ENCODE data around the gene DKKL1. TPM values are rescaled to one million over a fixed set of nuclear protein-coding genes. Genes with fewer than 3 reads are reported as not detected.

The DKKL1 gene
- total and polyA plus RNA-seq, 3 donors from 2014 or later = 145 to 487 (median 190) TPM

DNA sequence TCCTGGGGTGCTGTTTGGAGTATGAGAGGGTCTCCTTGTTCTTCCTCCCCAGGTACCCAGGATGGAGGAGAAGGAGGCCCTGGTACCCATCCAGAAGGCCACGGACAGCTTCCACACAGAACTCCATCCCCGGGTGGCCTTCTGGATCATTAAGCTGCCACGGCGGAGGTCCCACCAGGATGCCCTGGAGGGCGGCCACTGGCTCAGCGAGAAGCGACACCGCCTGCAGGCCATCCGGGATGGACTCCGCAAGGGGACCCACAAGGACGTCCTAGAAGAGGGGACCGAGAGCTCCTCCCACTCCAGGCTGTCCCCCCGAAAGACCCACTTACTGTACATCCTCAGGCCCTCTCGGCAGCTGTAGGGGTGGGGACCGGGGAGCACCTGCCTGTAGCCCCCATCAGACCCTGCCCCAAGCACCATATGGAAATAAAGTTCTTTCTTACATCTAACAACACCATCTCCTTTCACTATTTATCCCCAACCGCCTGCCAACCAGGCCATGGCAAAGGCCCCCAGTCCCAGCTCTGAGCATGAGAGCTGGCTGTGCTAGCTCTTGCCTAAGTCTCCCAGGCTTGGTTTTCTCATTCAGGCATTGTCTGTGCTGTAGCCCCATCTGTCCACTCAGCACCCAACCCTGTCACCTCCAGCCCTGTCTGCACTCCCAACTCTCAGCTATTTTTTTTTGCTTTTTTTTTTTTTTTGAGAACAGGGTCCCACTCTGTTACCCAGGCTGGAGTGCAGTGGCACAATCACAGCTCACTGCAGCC is 11.2 kb downstream of the DKKL1 start:
- intact Hi-C loops (cut with DNase I; ENCODE audit: low total_unique reads) = no loop called here
- no peak overlapping the region for H3K27ac ChIP-seq
- no peak for DNase-seq
- no peaks in the 10 kb centered on the region for H3K9me3 ChIP-seq
- no peaks in the 10 kb centered on the region for H3K4me1 ChIP-seq
- H3K4me3 ChIP-seq = no peak overlapping the region
- H3K27me3 ChIP-seq = no peaks in the 10 kb centered on the region
- no peaks in the 10 kb centered on the region for H3K36me3 ChIP-seq (ENCODE audit: low read depth, missing control alignments)
- TF ChIP-seq, protein P1, sequence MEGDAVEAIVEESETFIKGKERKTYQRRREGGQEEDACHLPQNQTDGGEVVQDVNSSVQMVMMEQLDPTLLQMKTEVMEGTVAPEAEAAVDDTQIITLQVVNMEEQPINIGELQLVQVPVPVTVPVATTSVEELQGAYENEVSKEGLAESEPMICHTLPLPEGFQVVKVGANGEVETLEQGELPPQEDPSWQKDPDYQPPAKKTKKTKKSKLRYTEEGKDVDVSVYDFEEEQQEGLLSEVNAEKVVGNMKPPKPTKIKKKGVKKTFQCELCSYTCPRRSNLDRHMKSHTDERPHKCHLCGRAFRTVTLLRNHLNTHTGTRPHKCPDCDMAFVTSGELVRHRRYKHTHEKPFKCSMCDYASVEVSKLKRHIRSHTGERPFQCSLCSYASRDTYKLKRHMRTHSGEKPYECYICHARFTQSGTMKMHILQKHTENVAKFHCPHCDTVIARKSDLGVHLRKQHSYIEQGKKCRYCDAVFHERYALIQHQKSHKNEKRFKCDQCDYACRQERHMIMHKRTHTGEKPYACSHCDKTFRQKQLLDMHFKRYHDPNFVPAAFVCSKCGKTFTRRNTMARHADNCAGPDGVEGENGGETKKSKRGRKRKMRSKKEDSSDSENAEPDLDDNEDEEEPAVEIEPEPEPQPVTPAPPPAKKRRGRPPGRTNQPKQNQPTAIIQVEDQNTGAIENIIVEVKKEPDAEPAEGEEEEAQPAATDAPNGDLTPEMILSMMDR (IDR thresholded peaks at IDR 0.05) = no peak
- no peak for TF ChIP-seq POLR2A (IDR thresholded peaks at IDR 0.05)
- WGBS, 2 donors = 90 to 94% methylated on average over 11 to 16 of the region's 16 CpGs

DNA sequence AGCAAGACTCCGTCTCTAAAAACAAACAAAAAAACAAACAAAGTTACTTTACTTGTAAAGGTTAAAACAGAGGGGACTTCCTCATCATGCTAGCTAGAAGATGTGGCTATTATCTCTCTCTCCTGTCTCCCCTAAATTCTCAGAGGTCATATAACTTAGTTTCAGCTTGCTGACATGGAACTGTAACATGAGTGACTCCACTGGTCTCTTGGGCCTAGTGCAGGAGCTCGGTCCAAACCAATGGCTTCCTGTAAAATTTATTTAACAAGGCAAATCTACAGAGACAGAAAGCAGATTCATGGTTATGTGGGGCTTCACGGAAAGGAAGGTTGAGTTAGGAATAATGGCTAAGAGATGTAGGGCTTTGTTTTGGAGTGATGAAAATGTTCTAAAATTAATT is 14.8 kb downstream of the DKKL1 start:
- WGBS, 2 donors = 85 to 92% methylated on average over 3 of the region's 3 CpGs
- Histone ChIP-seq H3K9me3 (no peaks in the 10 kb centered on the region), H3K4me1 (no peaks in the 10 kb centered on the region), H3K4me3 (no peak overlapping the region), H3K27ac (no peak overlapping the region), H3K36me3 (ENCODE audit: low read depth, missing control alignments) (no peaks in the 10 kb centered on the region), H3K27me3 (no peaks in the 10 kb centered on the region)
- no peak for DNase-seq
- intact Hi-C loops (cut with DNase I; ENCODE audit: low total_unique reads) = no loop called here
- TF ChIP-seq, protein P1 (IDR thresholded peaks at IDR 0.05) = no peak
- no peak for TF ChIP-seq POLR2A (IDR thresholded peaks at IDR 0.05)

DNA sequence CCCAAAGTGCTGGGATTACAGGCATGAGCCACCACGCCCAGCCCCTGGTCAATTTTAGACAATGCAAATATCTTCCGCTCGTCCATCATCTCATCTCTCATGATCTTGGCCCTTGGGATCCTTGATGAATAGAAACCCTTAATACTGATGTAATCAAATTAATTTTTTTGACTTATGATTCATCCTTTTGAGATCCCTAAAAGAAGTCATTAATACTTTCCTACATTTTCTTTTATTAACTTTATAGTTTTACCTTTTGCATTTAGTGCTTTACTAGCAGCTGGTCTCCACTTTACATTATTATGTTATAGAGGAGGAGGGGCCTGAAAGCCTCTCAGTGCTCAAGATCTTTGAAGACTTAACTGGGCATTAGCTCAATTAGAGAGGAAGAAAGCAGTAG is 16.7 kb downstream of the DKKL1 start:
- Histone ChIP-seq H3K36me3 (ENCODE audit: low read depth, missing control alignments) (no peaks in the 10 kb centered on the region), H3K27ac (no peak overlapping the region), H3K9me3 (no peaks in the 10 kb centered on the region), H3K4me1 (no peaks in the 10 kb centered on the region), H3K27me3 (no peaks in the 10 kb centered on the region), H3K4me3 (no peak overlapping the region)
- DNase-seq = no peak
- intact Hi-C loops (cut with DNase I; ENCODE audit: low total_unique reads) = no loop called here
- TF ChIP-seq POLR2A (IDR thresholded peaks at IDR 0.05) = no peak
- TF ChIP-seq, protein P1 (IDR thresholded peaks at IDR 0.05) = no peak
- 92 to 93% methylated on average over 3 of the region's 3 CpGs for WGBS, 2 donors

DNA sequence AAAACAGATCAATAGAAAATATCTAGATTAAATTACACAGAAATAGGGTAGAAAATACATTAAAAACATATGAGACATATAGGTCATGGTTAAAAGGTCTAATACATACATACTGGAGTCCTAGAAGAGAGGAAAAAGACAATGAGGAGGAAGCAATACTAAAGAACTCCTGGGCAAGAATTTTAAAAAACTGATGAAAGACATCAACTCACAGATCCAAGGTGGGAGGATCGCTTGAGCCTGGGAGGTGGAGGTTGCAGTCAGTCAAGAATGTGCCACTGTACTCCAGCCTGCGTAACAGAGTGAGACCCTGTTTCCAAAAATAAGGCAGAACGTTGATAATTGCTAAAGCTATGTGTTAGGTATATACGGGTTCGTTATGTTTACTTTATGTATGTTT is 19.0 kb downstream of the DKKL1 start:
- intact Hi-C loops (cut with DNase I; ENCODE audit: low total_unique reads) = no loop called here
- Histone ChIP-seq H3K4me3 (no peak overlapping the region), H3K27ac (no peak overlapping the region), H3K36me3 (ENCODE audit: low read depth, missing control alignments) (no peaks in the 10 kb centered on the region), H3K9me3 (no peaks in the 10 kb centered on the region), H3K27me3 (no peaks in the 10 kb centered on the region), H3K4me1 (no peaks in the 10 kb centered on the region)
- WGBS, 2 donors = 93% methylated on average over 5 of the region's 5 CpGs
- DNase-seq = no peak
- TF ChIP-seq, protein P1 (IDR thresholded peaks at IDR 0.05) = no peak
- no peak for TF ChIP-seq POLR2A (IDR thresholded peaks at IDR 0.05)

DNA sequence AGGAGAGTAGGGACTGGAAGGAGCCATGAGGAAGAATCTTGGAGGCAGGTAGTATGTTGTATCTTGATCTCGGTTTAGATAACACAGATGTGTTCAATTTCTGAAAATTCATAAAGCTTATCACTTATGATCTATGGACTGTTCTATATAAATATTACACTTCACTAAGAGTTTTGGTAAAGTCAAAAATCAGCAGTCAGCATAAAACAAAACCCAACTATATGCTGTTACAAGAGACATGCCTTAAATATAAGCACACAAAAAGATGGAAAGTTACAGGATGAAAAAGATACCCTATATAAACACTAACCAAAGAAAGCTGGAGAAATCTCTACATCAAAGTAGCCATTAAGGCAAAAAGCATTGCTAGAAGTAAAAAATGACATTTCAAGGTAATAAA is 19.9 kb downstream of the DKKL1 start:
- no peak for DNase-seq
- H3K27ac ChIP-seq = no peak overlapping the region
- intact Hi-C loops (cut with DNase I; ENCODE audit: low total_unique reads) = no loop called here
- no peak overlapping the region for H3K4me3 ChIP-seq
- no peaks in the 10 kb centered on the region for H3K36me3 ChIP-seq (ENCODE audit: low read depth, missing control alignments)
- no peak for TF ChIP-seq POLR2A (IDR thresholded peaks at IDR 0.05)
- TF ChIP-seq, protein P1 (IDR thresholded peaks at IDR 0.05) = no peak
- H3K27me3 ChIP-seq = no peaks in the 10 kb centered on the region
- 48 to 95% methylated on average over 1 of the region's 1 CpG for WGBS, 2 donors
- no peaks in the 10 kb centered on the region for H3K9me3 ChIP-seq
- no peaks in the 10 kb centered on the region for H3K4me1 ChIP-seq
